Hypothalamus (tissue), 51 donors: ENCODE measurements around the gene RBM44.
A peak's percentile ranks its signal among the peaks of the same experiment; 100 is the strongest.

Experiments
- DNase-seq, 51 donors: peaks; one replicate each; lab custom pipeline; 2025; lab: John Stamatoyannopoulos, UW

RBM44 gene

GRCh38 chr2:237883951-237884446 lies 85.4 kb downstream of the RBM44 start:
- DNase-seq, result peak in 1 of 51 donors; percentile 24

DNA sequence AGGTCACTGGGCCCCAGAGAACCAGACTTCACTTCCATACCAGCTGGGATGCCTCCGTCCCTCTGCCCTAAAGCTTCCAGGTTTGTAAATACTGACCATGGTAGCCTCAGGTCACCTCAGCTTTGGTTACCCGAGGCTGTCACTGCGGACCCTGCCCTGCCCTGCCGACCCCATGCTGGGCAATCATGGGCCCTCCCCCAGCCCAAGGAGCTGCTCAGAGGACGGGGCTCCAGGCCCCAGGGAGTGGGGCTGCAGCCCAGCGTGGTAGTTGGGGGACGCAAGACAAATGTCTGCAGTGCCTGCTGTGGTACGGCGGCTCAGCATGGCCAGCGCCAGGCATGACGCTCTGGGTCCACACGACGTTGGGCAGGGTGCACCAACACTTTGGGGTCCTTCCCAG lies 86.1 kb downstream of the RBM44 start:
- no peak for DNase-seq

DNA sequence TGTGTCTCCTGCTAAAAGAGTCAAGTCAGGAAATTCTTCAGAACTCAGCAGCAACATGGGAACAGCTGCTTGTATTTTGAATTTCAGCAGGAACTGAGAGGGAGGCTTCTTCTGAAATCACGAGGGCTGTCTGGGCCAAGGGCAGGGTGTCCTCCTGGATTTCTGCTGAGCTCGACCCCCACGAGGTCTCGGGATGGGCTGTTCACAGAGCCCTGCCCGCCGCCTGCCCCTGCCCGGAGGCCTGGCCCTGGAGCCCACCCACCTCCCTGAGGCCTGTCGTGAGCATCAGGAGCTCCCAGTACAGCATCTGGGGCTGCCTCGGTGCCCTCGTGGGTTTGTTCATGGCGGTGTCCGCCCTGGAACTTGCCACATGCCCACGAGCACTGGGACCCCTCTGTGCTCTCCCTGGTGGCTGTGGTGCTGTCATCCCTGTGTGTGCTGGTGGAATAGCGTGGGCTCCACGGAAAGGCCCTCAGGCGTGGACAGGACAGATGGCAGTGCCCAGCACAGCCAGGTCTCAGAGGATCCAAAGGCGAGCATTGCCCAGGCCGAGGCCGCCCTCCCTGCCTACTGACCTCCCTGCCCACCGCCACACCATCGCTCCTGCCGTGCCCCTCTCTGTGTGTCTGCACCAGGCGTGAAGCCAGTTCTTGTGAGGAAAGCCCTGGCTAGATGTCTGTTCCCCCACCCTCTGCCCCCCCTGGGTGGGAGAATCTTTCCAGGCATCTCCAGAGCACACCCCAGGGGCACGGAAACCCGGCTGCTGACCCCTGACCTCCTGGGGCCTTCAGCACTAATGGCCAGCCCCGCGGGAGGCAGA lies 86.7 kb downstream of the RBM44 start:
- DNase-seq, result peak in 2 of 51 donors; percentile 22 to 46

GRCh38 chr2:237885931-237886684 lies 87.5 kb downstream of the RBM44 start:
- DNase-seq, result peak in 11 of 51 donors; percentile 19 to 51 (median 34)

DNA sequence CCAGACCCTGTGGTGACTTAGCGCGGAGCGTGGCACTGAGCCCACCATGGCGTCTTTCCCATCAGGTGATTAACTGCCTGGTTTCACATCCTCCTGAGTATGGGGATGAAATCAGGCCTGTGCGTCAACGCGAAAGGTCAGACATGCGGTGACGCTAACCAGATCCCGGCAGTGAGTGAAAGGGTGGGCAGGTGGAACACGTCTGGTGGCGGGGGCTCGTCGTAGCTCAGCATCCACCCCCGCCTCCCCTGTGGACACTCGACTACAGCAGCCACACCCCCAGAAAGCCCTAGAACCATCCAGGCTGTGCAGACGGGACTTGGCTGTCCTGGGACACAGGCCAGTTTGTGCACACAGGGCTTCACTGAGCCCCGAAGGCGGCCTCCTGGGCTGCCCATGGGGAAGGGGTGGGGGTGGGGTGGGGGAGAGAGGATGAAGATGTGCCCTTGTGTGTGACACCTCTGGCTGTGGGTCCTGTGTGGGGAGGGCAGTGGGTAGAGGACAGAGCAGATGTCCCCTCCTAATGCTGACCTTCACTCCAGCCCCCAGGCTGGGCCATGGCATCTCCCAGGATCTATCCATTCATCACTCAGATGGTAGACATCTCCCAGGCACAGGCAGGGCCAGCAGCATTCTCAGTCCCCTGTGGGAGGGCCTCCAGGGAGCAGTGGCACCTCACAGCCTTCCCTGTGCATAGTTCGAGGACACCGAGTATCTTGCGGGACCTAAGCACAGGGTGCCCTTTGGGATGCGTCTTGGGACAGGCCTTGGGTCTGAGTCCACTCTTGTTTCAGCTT lies 88.3 kb downstream of the RBM44 start:
- peak in 14 of 51 donors; percentile 13 to 51 (median 36) for DNase-seq

DNA sequence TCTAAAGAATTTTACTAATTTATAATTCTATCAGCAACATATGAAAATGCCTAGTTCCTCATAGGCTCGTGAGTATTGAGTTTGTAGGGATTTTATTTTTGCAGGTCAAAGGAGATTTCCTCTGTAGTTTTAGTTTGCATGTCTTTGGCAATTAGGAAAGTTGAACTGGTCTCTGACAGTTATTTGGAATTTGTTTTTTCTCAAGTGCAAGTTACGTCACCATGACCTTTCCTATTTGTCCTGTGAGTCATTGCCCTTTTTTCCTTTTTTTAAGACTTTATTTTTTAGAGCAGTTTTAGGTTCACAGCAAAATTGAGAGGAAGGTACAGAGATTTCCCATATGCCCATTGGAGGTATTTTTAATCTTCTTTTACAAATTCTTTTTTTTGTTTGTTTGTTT lies 89.8 kb downstream of the RBM44 start:
- DNase-seq, result no peak

DNA sequence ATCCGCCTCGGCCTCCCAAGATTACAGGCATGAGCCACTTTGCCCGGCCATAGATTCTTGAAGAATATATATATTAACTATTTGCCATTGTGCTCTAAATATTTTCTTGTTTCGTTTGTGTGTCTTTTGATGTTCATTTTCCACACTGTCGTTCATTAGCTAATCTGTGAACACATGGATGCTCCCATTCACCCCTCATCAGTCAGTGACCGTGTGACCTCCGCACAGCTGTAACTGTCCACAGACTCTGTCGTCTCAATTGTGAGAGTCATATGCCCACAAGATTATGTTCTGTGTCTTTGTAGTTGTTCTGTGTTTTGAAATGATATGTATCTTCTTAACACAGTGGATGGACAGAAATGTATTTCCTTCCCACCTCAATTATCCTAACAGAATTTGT lies 90.4 kb downstream of the RBM44 start:
- no peak for DNase-seq

- no peak for DNase-seq
Observed at GRCh38 chr2:237889811-237890210, 91.2 kb downstream of the RBM44 start.
